ENCODE results near the gene ZNF311. TPM values are rescaled to one million over a fixed set of nuclear protein-coding genes. Genes with fewer than 3 reads are reported as not detected.

The ZNF311 gene
- total and polyA plus RNA-seq, 9 of the 15 experiments (the other 6 are each of a cell fraction or from before 2014, with no cell fraction given), result 5.1 to 10.0 (median 7.5) TPM

- TF ChIP-seq ARID3A (IDR thresholded peaks at IDR 0.05; ENCODE audit: borderline replicate concordance, low read depth, low read length), result peak; percentile 52; the same call in 1 of the 2 replicates
- TF ChIP-seq ZBTB7A (IDR thresholded peaks at IDR 0.05; ENCODE audit: borderline replicate concordance, control insufficient read depth, low read depth, low read length), result peak; percentile 43; the same call in 1 of the 2 replicates
- no peak for TF ChIP-seq NCOA2 (IDR thresholded peaks at IDR 0.05; ENCODE audit: partially characterized antibody in 2 of 2)
- no peak for TF ChIP-seq THRA (IDR thresholded peaks at IDR 0.05)
- TF ChIP-seq CC2D1A (IDR thresholded peaks at IDR 0.05), result peak; percentile 65; the same call in 1 of the 2 replicates
- TF ChIP-seq SNIP1 (IDR thresholded peaks at IDR 0.05; ENCODE audit: low read depth), result no peak
- TF ChIP-seq SIRT6 (IDR thresholded peaks at IDR 0.05; ENCODE audit: low read depth, low read length), result no peak
- no peak for TF ChIP-seq NFXL1 (CRISPR knock-in tag; IDR thresholded peaks at IDR 0.05)
- TF ChIP-seq, protein P1, sequence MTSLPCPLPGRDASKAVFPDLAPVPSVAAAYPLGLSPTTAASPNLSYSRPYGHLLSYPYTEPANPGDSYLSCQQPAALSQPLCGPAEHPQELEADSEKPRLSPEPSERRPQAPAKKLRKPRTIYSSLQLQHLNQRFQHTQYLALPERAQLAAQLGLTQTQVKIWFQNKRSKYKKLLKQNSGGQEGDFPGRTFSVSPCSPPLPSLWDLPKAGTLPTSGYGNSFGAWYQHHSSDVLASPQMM (CRISPR knock-in tag; IDR thresholded peaks at IDR 0.05), result no peak
- TF ChIP-seq ZNF445 (CRISPR knock-in tag; IDR thresholded peaks at IDR 0.05; ENCODE audit: low read depth), result no peak
- TF ChIP-seq CREBBP (IDR thresholded peaks at IDR 0.05; ENCODE audit: low read depth, low read length), result no peak
- peak; percentile 56 for TF ChIP-seq NEUROD1 (IDR thresholded peaks at IDR 0.05; ENCODE audit: borderline replicate concordance, low read depth, low read length, partially characterized antibody)
- TF ChIP-seq TCF7L2 (IDR thresholded peaks at IDR 0.05; ENCODE audit: low read depth, low read length), result no peak
- peak; percentile 47; the same call in 1 of the 2 replicates for TF ChIP-seq GTF2F1 (IDR thresholded peaks at IDR 0.05; ENCODE audit: low read depth, low read length)
- peak; percentile 88 for TF ChIP-seq NCOR1 (IDR thresholded peaks at IDR 0.05)
- no peak for TF ChIP-seq BMI1 (IDR thresholded peaks at IDR 0.05; ENCODE audit: low read length)
- peak; percentile 15; the same call in 1 of the 2 replicates for TF ChIP-seq MXI1 (IDR thresholded peaks at IDR 0.05; ENCODE audit: low read depth, low read length)
- no peak for TF ChIP-seq WHSC1 (IDR thresholded peaks at IDR 0.05; ENCODE audit: low read length)
- no peak for TF ChIP-seq NKRF (IDR thresholded peaks at IDR 0.05; ENCODE audit: borderline replicate concordance)
- no peak for TF ChIP-seq DMBX1 (CRISPR knock-in tag; IDR thresholded peaks at IDR 0.05; ENCODE audit: borderline replicate concordance)
- no peak; the same call in 1 of the 2 replicates for TF ChIP-seq EGR1 (conservative IDR thresholded peaks at IDR 0.05)
- TF ChIP-seq FOXA1 (IDR thresholded peaks at IDR 0.05; ENCODE audit: borderline replicate concordance), result no peak
- TF ChIP-seq, protein P2, sequence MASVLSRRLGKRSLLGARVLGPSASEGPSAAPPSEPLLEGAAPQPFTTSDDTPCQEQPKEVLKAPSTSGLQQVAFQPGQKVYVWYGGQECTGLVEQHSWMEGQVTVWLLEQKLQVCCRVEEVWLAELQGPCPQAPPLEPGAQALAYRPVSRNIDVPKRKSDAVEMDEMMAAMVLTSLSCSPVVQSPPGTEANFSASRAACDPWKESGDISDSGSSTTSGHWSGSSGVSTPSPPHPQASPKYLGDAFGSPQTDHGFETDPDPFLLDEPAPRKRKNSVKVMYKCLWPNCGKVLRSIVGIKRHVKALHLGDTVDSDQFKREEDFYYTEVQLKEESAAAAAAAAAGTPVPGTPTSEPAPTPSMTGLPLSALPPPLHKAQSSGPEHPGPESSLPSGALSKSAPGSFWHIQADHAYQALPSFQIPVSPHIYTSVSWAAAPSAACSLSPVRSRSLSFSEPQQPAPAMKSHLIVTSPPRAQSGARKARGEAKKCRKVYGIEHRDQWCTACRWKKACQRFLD (CRISPR knock-in tag; IDR thresholded peaks at IDR 0.05), result peak; percentile 51; the same call in 1 of the 2 replicates
These were observed 24.2 kb downstream of the ZNF311 start (continued) for GRCh38 chr6:28980852-28981430.
